GM12878 (cell line): ENCODE data around the gene KCTD19. TPM values are rescaled to one million over a fixed set of nuclear protein-coding genes. Genes with fewer than 3 reads are reported as not detected.
A peak's percentile ranks its signal among the peaks of the same experiment; 100 is the strongest.

Source experiments
- ATAC-seq: fragments of 200-7000 bp; cut with Tn5 transposase; 3 replicates; pipeline ENCODE4 v1.9.1; 2020; ENCODE audit warnings: mild to moderate bottlenecking, moderate library complexity
- BruUV-seq: library from RNA; stranded (reverse); fragments of 400-500 nt; replicated peaks from 2 replicates; lab custom pipeline; 2021; lab: Mats Ljungman, UMichigan
- CTCF ChIA-PET: fragments of 300-600 bp; sonication (Branson Sonifier 250); formaldehyde crosslinking; extraction: SDS; loops from one replicate; lab custom pipeline; 2021; ENCODE audit warnings: inconsistent platforms; lab: Yijun Ruan, JAX
- POLR2A ChIA-PET: fragments of 350-600 bp; formaldehyde crosslinking; extraction: SDS; loops from one replicate; lab custom pipeline; 2021; ENCODE audit warnings: inconsistent platforms; lab: Charles Lee
- RAD21 ChIA-PET: fragments of 300-600 bp; sonication (Branson Sonifier 250); formaldehyde crosslinking; loops from one replicate; lab custom pipeline; 2023; ENCODE audit warnings: antibody characterized with exemption; ENCODE audit not compliant: unreplicated experiment; lab: Charles Lee
- SMC1A ChIA-PET: fragments of 300-600 bp; sonication (Branson Sonifier 250); formaldehyde crosslinking; loops from one replicate; lab custom pipeline; 2023; ENCODE audit not compliant: unreplicated experiment, uncharacterized antibody; lab: Charles Lee
- DNase-seq: peaks from one replicate; pipeline ENCODE4 v3.0.0-alpha.2; 2011; ENCODE audit warnings: low read depth, low spot score
- FAIRE-seq: peaks from 3 replicates; lab custom pipeline; 2011; peaks lifted over from hg19 to GRCh38; lab: Jason Lieb, UNC
- H2AFZ ChIP-seq: 2 replicates; pipeline ENCODE4 v1.6.0; 2011; ENCODE audit warnings: low read depth, low read length, control low read depth; ENCODE audit not compliant: control insufficient read depth
- H3K27ac ChIP-seq: 2 replicates; pipeline ENCODE4 v1.5.1; 2011; ENCODE audit warnings: control low read depth; ENCODE audit not compliant: control insufficient read depth, insufficient read depth
- H3K27me3 ChIP-seq, 2 experiments: replicated peaks in 1 of 2; 2 replicates each; pipeline versions ENCODE4 v1.6.0 to v1.6.1; 2011; ENCODE audit warnings: low read length in 1 of 2; ENCODE audit not compliant: control insufficient read depth in 2 of 2, insufficient read depth in 2 of 2
- H3K36me3 ChIP-seq, 2 experiments: 2 replicates each; pipeline ENCODE4 v1.5.1; 2011; ENCODE audit warnings: low read length in 1 of 2; ENCODE audit not compliant: control insufficient read depth in 2 of 2, insufficient read depth in 2 of 2
- H3K4me1 ChIP-seq: 2 replicates; pipeline ENCODE4 v1.6.1; 2011; ENCODE audit warnings: mild to moderate bottlenecking, low read length, moderate library complexity, mixed read lengths; ENCODE audit not compliant: control insufficient read depth, insufficient read depth
- H3K4me2 ChIP-seq: 2 replicates; pipeline ENCODE4 v1.6.0; 2011; ENCODE audit warnings: control low read depth; ENCODE audit not compliant: control insufficient read depth, insufficient read depth
- H3K4me3 ChIP-seq: fragments of 200-600 bp; sonication (generic); 2 replicates; pipeline ENCODE4 v1.5.1; 2016
- H3K79me2 ChIP-seq: 2 replicates; pipeline ENCODE4 v1.6.0; 2011; ENCODE audit warnings: low read length; ENCODE audit not compliant: control insufficient read depth, insufficient read depth
- H3K9ac ChIP-seq: 2 replicates; pipeline ENCODE4 v1.8.0; 2011; ENCODE audit warnings: low read length, control low read depth, mixed read lengths; ENCODE audit not compliant: control insufficient read depth, insufficient read depth
- H3K9me3 ChIP-seq: replicated peaks from 3 replicates; pipeline ENCODE4 v1.5.1; 2011; ENCODE audit warnings: mild to moderate bottlenecking, low read length; ENCODE audit not compliant: control insufficient read depth, insufficient read depth
- H4K20me1 ChIP-seq: 2 replicates; pipeline ENCODE4 v1.6.0; 2011; ENCODE audit not compliant: control insufficient read depth, insufficient read depth
- BMI1 ChIP-seq: fragments of 450-650 bp; IDR thresholded peaks from 2 replicates; pipeline ENCODE4 v1.6.1; 2016; ENCODE audit warnings: mild to moderate bottlenecking, moderate library complexity, borderline replicate concordance
- CHD1 ChIP-seq: IDR thresholded peaks from 2 replicates; pipeline ENCODE4 v1.6.1; 2012; ENCODE audit warnings: low read depth, low read length, improper control_type of control experiment
- NFIC ChIP-seq: IDR thresholded peaks from 2 replicates; pipeline ENCODE4 v1.6.1; 2012; ENCODE audit warnings: low read depth, mild to moderate bottlenecking, inconsistent platforms, low read length, moderate library complexity
- RAD51 ChIP-seq: fragments of 450-650 bp; IDR thresholded peaks from 2 replicates; pipeline ENCODE4 v1.6.1; 2016; ENCODE audit warnings: moderate library complexity, mild to moderate bottlenecking, inconsistent platforms
- SPI1 ChIP-seq: IDR thresholded peaks from 2 replicates; pipeline ENCODE4 v1.6.1; 2011; ENCODE audit warnings: low read depth, mild to moderate bottlenecking, low read length, moderate library complexity, borderline replicate concordance; ENCODE audit not compliant: insufficient read depth
- ZNF384 ChIP-seq: IDR thresholded peaks from 2 replicates; pipeline ENCODE4 v1.6.1; 2012; ENCODE audit warnings: low read depth, mild to moderate bottlenecking, low read length, improper control_type of control experiment, borderline replicate concordance
- in situ Hi-C: fragments of 300-500 bp; cut with MboI; formaldehyde crosslinking; loops from 9 replicates; pipeline ENCODE4 v1.14.3; 2018; ENCODE audit warnings: mixed read lengths
- intact Hi-C: fragments of 100-400 bp; cut with micrococcal nuclease; formaldehyde crosslinking; loops from one replicate; pipeline ENCODE4 v1.14.2; 2022; ENCODE audit not compliant: unreplicated experiment
- polyA plus RNA-seq, 11 experiments: library from polyadenylated mRNA; depleted of rRNA in 4 of 11; unstranded in 6 of 11; stranded (reverse) in 5 of 11; fragments of >200 nt; fragmentation: Nextera tagmentation in 4 of 11; fragmentation: Illumina TruSeq in 1 of 11; extraction: Ambion mirVana in 4 of 11; extraction: Trizol in 1 of 11; gene quantifications; 1 replicate in 1 of 11; 2 replicates in 10 of 11; pipeline versions ENCODE4 v1.2.1 to v1.2.3, GENCODE V29; 2011 to 2016; ENCODE audit warnings: inconsistent platforms in 2 of 11, missing spikeins in 2 of 11, low read depth in 1 of 11
- total RNA-seq, 4 experiments: library from RNA; depleted of rRNA in 3 of 4; stranded (reverse); fragments of >200 nt in 3 of 4; fragmentation: Illumina TruSeq in 1 of 4; extraction: Trizol in 1 of 4; gene quantifications; 2 replicates each; pipeline versions ENCODE4 v1.2.1 to v1.2.3, GENCODE V29; 2013 to 2021
- TF ChIP-seq, protein P1 (sequence below): fragments of 450-650 bp; formaldehyde crosslinking; IDR thresholded peaks from 2 replicates; pipeline ENCODE4 v1.4.0; 2020; ENCODE audit warnings: mild to moderate bottlenecking, moderate library complexity
- TF ChIP-seq, protein P2 (sequence below): fragments of 450-650 bp; IDR thresholded peaks from 2 replicates; pipeline ENCODE4 v1.6.1; 2018; ENCODE audit warnings: mild to moderate bottlenecking, low read depth, moderate library complexity; ENCODE audit not compliant: partially characterized antibody

Gene KCTD19
- total and polyA plus RNA-seq, 10 of the 15 experiments (the other 5 are each of a cell fraction or from before 2014, with no cell fraction given): 1.6 to 8.9 (median 3.9) TPM

DNA sequence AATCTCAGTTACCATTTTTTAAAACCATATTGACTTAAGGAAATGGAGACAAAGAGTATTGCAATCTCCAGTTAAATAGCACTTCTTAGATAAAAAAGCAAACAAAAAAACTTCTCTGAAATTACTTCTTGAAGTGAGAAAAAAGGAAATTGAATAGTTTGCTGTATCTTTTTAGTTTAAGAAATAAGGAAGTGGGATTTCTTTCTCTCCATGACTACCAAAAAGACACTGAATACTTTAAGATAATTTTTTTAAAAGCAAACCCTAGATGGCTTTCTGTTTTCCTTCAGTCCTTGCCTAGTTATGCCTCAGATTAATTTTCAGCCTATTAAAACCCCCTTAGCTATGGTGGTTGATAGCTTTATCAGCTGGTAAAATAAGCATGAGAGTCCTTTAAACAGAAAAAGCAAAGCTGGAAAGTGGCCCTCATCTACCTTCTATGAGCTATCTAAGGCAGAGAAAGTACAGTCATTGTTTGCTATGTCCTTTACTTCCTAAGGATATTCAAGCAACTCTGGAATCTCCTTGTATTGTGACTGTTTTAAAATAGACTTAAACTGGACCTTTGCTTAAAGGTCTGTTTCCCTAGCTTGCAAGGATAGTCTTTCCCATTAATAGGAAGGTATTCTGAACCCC, 38.2 kb upstream of the KCTD19 start:
- ATAC-seq (no peak; the same call in 2 of the 3 replicates), FAIRE-seq (no peak)
- no peaks in the 10 kb centered on the region; a peak in 1 of 4 replicates for H3K27me3 ChIP-seq
- intact Hi-C loops: no loop called here
- RAD21 ChIA-PET: no interaction called here
- peaks cover 5% of the 10 kb centered on the region; the same call in 1 of the 2 replicates for H3K4me1 ChIP-seq
- POLR2A ChIA-PET: no interaction called here
- H4K20me1 ChIP-seq: no peaks in the 10 kb centered on the region
- no peaks in the 10 kb centered on the region for H3K79me2 ChIP-seq
- H3K36me3 ChIP-seq: no peaks in the 10 kb centered on the region
- H2AFZ ChIP-seq: 0 out of 2 replicates have a peak overlapping the region, but pooled peaks have one; percentile 10
- H3K27ac ChIP-seq: no peak overlapping the region
- BruUV-seq: no TSS peak
- SMC1A ChIA-PET: interaction anchor here (1.1 to 1.6 kb wide), 2 partner anchors 14 to 19 kb away, joined by 3 to 4 read pairs; no protein-coding TSS in a partner anchor
- TF ChIP-seq CHD1 (no peak), NFIC (no peak), ZNF384 (no peak), RAD51 (no peak), BMI1 (no peak), SPI1 (peak; percentile 70)
- TF ChIP-seq, protein P1, sequence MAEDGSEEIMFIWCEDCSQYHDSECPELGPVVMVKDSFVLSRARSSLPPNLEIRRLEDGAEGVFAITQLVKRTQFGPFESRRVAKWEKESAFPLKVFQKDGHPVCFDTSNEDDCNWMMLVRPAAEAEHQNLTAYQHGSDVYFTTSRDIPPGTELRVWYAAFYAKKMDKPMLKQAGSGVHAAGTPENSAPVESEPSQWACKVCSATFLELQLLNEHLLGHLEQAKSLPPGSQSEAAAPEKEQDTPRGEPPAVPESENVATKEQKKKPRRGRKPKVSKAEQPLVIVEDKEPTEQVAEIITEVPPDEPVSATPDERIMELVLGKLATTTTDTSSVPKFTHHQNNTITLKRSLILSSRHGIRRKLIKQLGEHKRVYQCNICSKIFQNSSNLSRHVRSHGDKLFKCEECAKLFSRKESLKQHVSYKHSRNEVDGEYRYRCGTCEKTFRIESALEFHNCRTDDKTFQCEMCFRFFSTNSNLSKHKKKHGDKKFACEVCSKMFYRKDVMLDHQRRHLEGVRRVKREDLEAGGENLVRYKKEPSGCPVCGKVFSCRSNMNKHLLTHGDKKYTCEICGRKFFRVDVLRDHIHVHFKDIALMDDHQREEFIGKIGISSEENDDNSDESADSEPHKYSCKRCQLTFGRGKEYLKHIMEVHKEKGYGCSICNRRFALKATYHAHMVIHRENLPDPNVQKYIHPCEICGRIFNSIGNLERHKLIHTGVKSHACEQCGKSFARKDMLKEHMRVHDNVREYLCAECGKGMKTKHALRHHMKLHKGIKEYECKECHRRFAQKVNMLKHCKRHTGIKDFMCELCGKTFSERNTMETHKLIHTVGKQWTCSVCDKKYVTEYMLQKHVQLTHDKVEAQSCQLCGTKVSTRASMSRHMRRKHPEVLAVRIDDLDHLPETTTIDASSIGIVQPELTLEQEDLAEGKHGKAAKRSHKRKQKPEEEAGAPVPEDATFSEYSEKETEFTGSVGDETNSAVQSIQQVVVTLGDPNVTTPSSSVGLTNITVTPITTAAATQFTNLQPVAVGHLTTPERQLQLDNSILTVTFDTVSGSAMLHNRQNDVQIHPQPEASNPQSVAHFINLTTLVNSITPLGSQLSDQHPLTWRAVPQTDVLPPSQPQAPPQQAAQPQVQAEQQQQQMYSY (CRISPR knock-in tag): no peak
- TF ChIP-seq, protein P2, sequence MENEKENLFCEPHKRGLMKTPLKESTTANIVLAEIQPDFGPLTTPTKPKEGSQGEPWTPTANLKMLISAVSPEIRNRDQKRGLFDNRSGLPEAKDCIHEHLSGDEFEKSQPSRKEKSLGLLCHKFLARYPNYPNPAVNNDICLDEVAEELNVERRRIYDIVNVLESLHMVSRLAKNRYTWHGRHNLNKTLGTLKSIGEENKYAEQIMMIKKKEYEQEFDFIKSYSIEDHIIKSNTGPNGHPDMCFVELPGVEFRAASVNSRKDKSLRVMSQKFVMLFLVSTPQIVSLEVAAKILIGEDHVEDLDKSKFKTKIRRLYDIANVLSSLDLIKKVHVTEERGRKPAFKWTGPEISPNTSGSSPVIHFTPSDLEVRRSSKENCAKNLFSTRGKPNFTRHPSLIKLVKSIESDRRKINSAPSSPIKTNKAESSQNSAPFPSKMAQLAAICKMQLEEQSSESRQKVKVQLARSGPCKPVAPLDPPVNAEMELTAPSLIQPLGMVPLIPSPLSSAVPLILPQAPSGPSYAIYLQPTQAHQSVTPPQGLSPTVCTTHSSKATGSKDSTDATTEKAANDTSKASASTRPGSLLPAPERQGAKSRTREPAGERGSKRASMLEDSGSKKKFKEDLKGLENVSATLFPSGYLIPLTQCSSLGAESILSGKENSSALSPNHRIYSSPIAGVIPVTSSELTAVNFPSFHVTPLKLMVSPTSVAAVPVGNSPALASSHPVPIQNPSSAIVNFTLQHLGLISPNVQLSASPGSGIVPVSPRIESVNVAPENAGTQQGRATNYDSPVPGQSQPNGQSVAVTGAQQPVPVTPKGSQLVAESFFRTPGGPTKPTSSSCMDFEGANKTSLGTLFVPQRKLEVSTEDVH: no peak
- TF ChIP-seq, all 136 proteins: peak for 1
- no peak for DNase-seq
- Histone ChIP-seq H3K9ac (no peak overlapping the region), H3K9me3 (peaks cover 2% of the 10 kb centered on the region; the same call in 1 of the 3 replicates), H3K4me2 (no peak overlapping the region), H3K4me3 (no peak overlapping the region)
- in situ Hi-C loops: no loop called here
- CTCF ChIA-PET: interaction anchor here (0.5 to 1.2 kb wide), 7 partner anchors 8 to 104 kb away, joined by 3 to 5 read pairs (median 3); no protein-coding TSS in a partner anchor
